GM12878 (cell line): Measurements from ENCODE around the gene SMIM27. TPM values are rescaled to one million over a fixed set of nuclear protein-coding genes. Genes with fewer than 3 reads are reported as not detected.

Experiments
- ATAC-seq: fragments of 200-7000 bp; cut with Tn5 transposase; 3 replicates; pipeline ENCODE4 v1.9.1; 2020; ENCODE audit warnings: mild to moderate bottlenecking, moderate library complexity
- BruUV-seq: library from RNA; stranded (reverse); fragments of 400-500 nt; replicated peaks from 2 replicates; lab custom pipeline; 2021; lab: Mats Ljungman, UMichigan
- CTCF ChIA-PET: fragments of 300-600 bp; sonication (Branson Sonifier 250); formaldehyde crosslinking; extraction: SDS; loops from one replicate; lab custom pipeline; 2021; ENCODE audit warnings: inconsistent platforms; lab: Yijun Ruan, JAX
- POLR2A ChIA-PET: fragments of 350-600 bp; formaldehyde crosslinking; extraction: SDS; loops from one replicate; lab custom pipeline; 2021; ENCODE audit warnings: inconsistent platforms; lab: Charles Lee
- RAD21 ChIA-PET: fragments of 300-600 bp; sonication (Branson Sonifier 250); formaldehyde crosslinking; loops from one replicate; lab custom pipeline; 2023; ENCODE audit warnings: antibody characterized with exemption; ENCODE audit not compliant: unreplicated experiment; lab: Charles Lee
- SMC1A ChIA-PET: fragments of 300-600 bp; sonication (Branson Sonifier 250); formaldehyde crosslinking; loops from one replicate; lab custom pipeline; 2023; ENCODE audit not compliant: unreplicated experiment, uncharacterized antibody; lab: Charles Lee
- DNase-seq: peaks from one replicate; pipeline ENCODE4 v3.0.0-alpha.2; 2011; ENCODE audit warnings: low read depth, low spot score
- FAIRE-seq: peaks from 3 replicates; lab custom pipeline; 2011; peaks lifted over from hg19 to GRCh38; lab: Jason Lieb, UNC
- H2AFZ ChIP-seq: 2 replicates; pipeline ENCODE4 v1.6.0; 2011; ENCODE audit warnings: low read depth, low read length, control low read depth; ENCODE audit not compliant: control insufficient read depth
- H3K27ac ChIP-seq: 2 replicates; pipeline ENCODE4 v1.5.1; 2011; ENCODE audit warnings: control low read depth; ENCODE audit not compliant: control insufficient read depth, insufficient read depth
- H3K27me3 ChIP-seq, 2 experiments: replicated peaks in 1 of 2; 2 replicates each; pipeline versions ENCODE4 v1.6.0 to v1.6.1; 2011; ENCODE audit warnings: low read length in 1 of 2; ENCODE audit not compliant: control insufficient read depth in 2 of 2, insufficient read depth in 2 of 2
- H3K36me3 ChIP-seq, 2 experiments: 2 replicates each; pipeline ENCODE4 v1.5.1; 2011; ENCODE audit warnings: low read length in 1 of 2; ENCODE audit not compliant: control insufficient read depth in 2 of 2, insufficient read depth in 2 of 2
- H3K4me1 ChIP-seq: 2 replicates; pipeline ENCODE4 v1.6.1; 2011; ENCODE audit warnings: mild to moderate bottlenecking, low read length, moderate library complexity, mixed read lengths; ENCODE audit not compliant: control insufficient read depth, insufficient read depth
- H3K4me2 ChIP-seq: 2 replicates; pipeline ENCODE4 v1.6.0; 2011; ENCODE audit warnings: control low read depth; ENCODE audit not compliant: control insufficient read depth, insufficient read depth
- H3K4me3 ChIP-seq: fragments of 200-600 bp; sonication (generic); 2 replicates; pipeline ENCODE4 v1.5.1; 2016
- H3K79me2 ChIP-seq: 2 replicates; pipeline ENCODE4 v1.6.0; 2011; ENCODE audit warnings: low read length; ENCODE audit not compliant: control insufficient read depth, insufficient read depth
- H3K9ac ChIP-seq: 2 replicates; pipeline ENCODE4 v1.8.0; 2011; ENCODE audit warnings: low read length, control low read depth, mixed read lengths; ENCODE audit not compliant: control insufficient read depth, insufficient read depth
- H3K9me3 ChIP-seq: replicated peaks from 3 replicates; pipeline ENCODE4 v1.5.1; 2011; ENCODE audit warnings: mild to moderate bottlenecking, low read length; ENCODE audit not compliant: control insufficient read depth, insufficient read depth
- H4K20me1 ChIP-seq: 2 replicates; pipeline ENCODE4 v1.6.0; 2011; ENCODE audit not compliant: control insufficient read depth, insufficient read depth
- ATF3 ChIP-seq: IDR thresholded peaks from 2 replicates; pipeline ENCODE4 v1.6.1; 2011; ENCODE audit warnings: low read depth, mild to moderate bottlenecking, low read length, moderate library complexity, borderline replicate concordance; ENCODE audit errors: extremely low read depth
- BCL11A ChIP-seq: IDR thresholded peaks from 2 replicates; pipeline ENCODE4 v1.6.1; 2011; ENCODE audit warnings: low read depth, low read length
- BRCA1 ChIP-seq: IDR thresholded peaks from 2 replicates; pipeline ENCODE4 v1.6.1; 2011; ENCODE audit warnings: low read depth, low read length, improper control_type of control experiment
- CBX3 ChIP-seq: fragments of 200-600 bp; sonication (generic); IDR thresholded peaks from 2 replicates; pipeline ENCODE4 v1.6.1; 2016; ENCODE audit warnings: low read depth, borderline replicate concordance
- CHD4 ChIP-seq: fragments of 200-600 bp; sonication (generic); IDR thresholded peaks from 2 replicates; pipeline ENCODE4 v1.6.1; 2016; ENCODE audit warnings: mild to moderate bottlenecking
- CREB1 ChIP-seq: IDR thresholded peaks from 2 replicates; pipeline ENCODE4 v1.6.1; 2012; ENCODE audit warnings: low read depth, mild to moderate bottlenecking, inconsistent platforms
- EGR1 ChIP-seq, 2 experiments: IDR thresholded peaks; 1 replicate in 1 of 2; 2 replicates in 1 of 2; pipeline ENCODE4 v1.6.1; 2011 to 2012; ENCODE audit warnings: low read depth in 2 of 2, low read length in 2 of 2, borderline replicate concordance in 1 of 2, mild to moderate bottlenecking in 1 of 2, moderate library complexity in 1 of 2
- FOXK2 ChIP-seq: fragments of 450-650 bp; IDR thresholded peaks from 2 replicates; pipeline ENCODE4 v1.6.1; 2017; ENCODE audit warnings: mild to moderate bottlenecking, moderate library complexity
- IRF3 ChIP-seq: fragments of 450-650 bp; IDR thresholded peaks from 2 replicates; pipeline ENCODE4 v1.6.1; 2014; ENCODE audit warnings: mild to moderate bottlenecking
- IRF5 ChIP-seq: fragments of 450-650 bp; IDR thresholded peaks from 2 replicates; pipeline ENCODE4 v1.6.1; 2017; ENCODE audit warnings: borderline replicate concordance
- KAT2A ChIP-seq: conservative IDR thresholded peaks from 2 replicates; pipeline ENCODE4 v1.6.1; 2011; ENCODE audit warnings: low read depth, low read length; ENCODE audit not compliant: control insufficient read depth
- MAX ChIP-seq: IDR thresholded peaks from 2 replicates; pipeline ENCODE4 v1.6.1; 2012; ENCODE audit warnings: low read depth, low read length, improper control_type of control experiment
- MLLT1 ChIP-seq: fragments of 450-650 bp; IDR thresholded peaks from 2 replicates; pipeline ENCODE4 v1.6.1; 2016; ENCODE audit warnings: mild to moderate bottlenecking
- MYC ChIP-seq: IDR thresholded peaks from 2 replicates; pipeline ENCODE4 v1.6.1; 2011; ENCODE audit warnings: mild to moderate bottlenecking, low read length, moderate library complexity, inconsistent platforms; ENCODE audit not compliant: insufficient read depth, insufficient replicate concordance, insufficient read length, severe bottlenecking
- NFIC ChIP-seq: IDR thresholded peaks from 2 replicates; pipeline ENCODE4 v1.6.1; 2012; ENCODE audit warnings: low read depth, mild to moderate bottlenecking, inconsistent platforms, low read length, moderate library complexity
- NR2C1 ChIP-seq: fragments of 450-650 bp; IDR thresholded peaks from 2 replicates; pipeline ENCODE4 v1.6.1; 2017; ENCODE audit warnings: antibody characterized with exemption, mild to moderate bottlenecking, moderate library complexity
- NRF1 ChIP-seq: conservative IDR thresholded peaks from 2 replicates; pipeline ENCODE4 v1.6.1; 2011; ENCODE audit warnings: mild to moderate bottlenecking, low read depth, low read length, improper control_type of control experiment
- SMARCA5 ChIP-seq: fragments of 450-650 bp; IDR thresholded peaks from 2 replicates; pipeline ENCODE4 v1.6.1; 2017; ENCODE audit warnings: mild to moderate bottlenecking
- WGBS: methylation state at CpG from one replicate; pipeline ENCODE4 v1.1.6; 2016; ENCODE audit warnings: low lambda C conversion rate; ENCODE audit not compliant: insufficient replicate concordance, insufficient coverage; ENCODE audit errors: missing lambda C conversion rate; 5-methylcytosine and 5-hydroxymethylcytosine counted together
- in situ Hi-C: fragments of 300-500 bp; cut with MboI; formaldehyde crosslinking; loops from 9 replicates; pipeline ENCODE4 v1.14.3; 2018; ENCODE audit warnings: mixed read lengths
- intact Hi-C: fragments of 100-400 bp; cut with micrococcal nuclease; formaldehyde crosslinking; loops from one replicate; pipeline ENCODE4 v1.14.2; 2022; ENCODE audit not compliant: unreplicated experiment
- polyA plus RNA-seq, 11 experiments: library from polyadenylated mRNA; depleted of rRNA in 4 of 11; unstranded in 6 of 11; stranded (reverse) in 5 of 11; fragments of >200 nt; fragmentation: Nextera tagmentation in 4 of 11; fragmentation: Illumina TruSeq in 1 of 11; extraction: Ambion mirVana in 4 of 11; extraction: Trizol in 1 of 11; gene quantifications; 1 replicate in 1 of 11; 2 replicates in 10 of 11; pipeline versions ENCODE4 v1.2.1 to v1.2.3, GENCODE V29; 2011 to 2016; ENCODE audit warnings: inconsistent platforms in 2 of 11, missing spikeins in 2 of 11, low read depth in 1 of 11
- total RNA-seq, 4 experiments: library from RNA; depleted of rRNA in 3 of 4; stranded (reverse); fragments of >200 nt in 3 of 4; fragmentation: Illumina TruSeq in 1 of 4; extraction: Trizol in 1 of 4; gene quantifications; 2 replicates each; pipeline versions ENCODE4 v1.2.1 to v1.2.3, GENCODE V29; 2013 to 2021

The SMIM27 gene
- total and polyA plus RNA-seq, 10 of the 15 experiments (the other 5 are each of a cell fraction or from before 2014, with no cell fraction given): 12.2 to 47.3 (median 26.5) TPM

GRCh38 chr9:32570262-32570661, 18.1 kb downstream of the SMIM27 start:
- SMC1A ChIA-PET: no interaction called here
- Histone ChIP-seq H3K79me2 (peaks cover 32% of the 10 kb centered on the region), H3K4me3 (peak overlapping the region; percentile 20; the same call in 1 of the 2 replicates), H3K36me3 (peaks cover 7 to 9% of the 10 kb centered on the region in 2 experiments; a peak in 3 of 4 replicates), H3K27me3 (no peaks in the 10 kb centered on the region), H2AFZ (no peak overlapping the region), H3K9ac (no peak overlapping the region; the same call in 1 of the 2 replicates), H4K20me1 (no peaks in the 10 kb centered on the region), H3K27ac (no peak overlapping the region), H3K4me1 (no peaks in the 10 kb centered on the region; the same call in 1 of the 2 replicates), H3K9me3 (no peaks in the 10 kb centered on the region), H3K4me2 (no peak overlapping the region)
- DNase-seq (no peak), FAIRE-seq (no peak), ATAC-seq (no peak)
- TF ChIP-seq EGR1 (IDR thresholded peaks at IDR 0.05; ENCODE audit: borderline replicate concordance in 1 of 2, low read depth in 2 of 2, low read length in 2 of 2) (no peak), NFIC (no peak), ATF3 (no peak), CHD4 (no peak), NRF1 (no peak), CBX3 (no peak), MYC (no peak), SMARCA5 (no peak), IRF3 (no peak), KAT2A (no peak), BCL11A (no peak), FOXK2 (no peak), MAX (no peak), BRCA1 (no peak), NR2C1 (no peak), IRF5 (no peak), MLLT1 (no peak), CREB1 (no peak)
- CTCF ChIA-PET: no interaction called here
- in situ Hi-C loops: no loop called here
- BruUV-seq: no TSS peak
- intact Hi-C loops: loop anchor here (5.0 kb wide), 1 partner anchor 138 kb away; no protein-coding TSS in a partner anchor
- POLR2A ChIA-PET: no interaction called here
- 94% methylated on average over 4 of the region's 4 CpGs for WGBS
- RAD21 ChIA-PET: no interaction called here
